ENCODE data around the gene CTNS.

DNA sequence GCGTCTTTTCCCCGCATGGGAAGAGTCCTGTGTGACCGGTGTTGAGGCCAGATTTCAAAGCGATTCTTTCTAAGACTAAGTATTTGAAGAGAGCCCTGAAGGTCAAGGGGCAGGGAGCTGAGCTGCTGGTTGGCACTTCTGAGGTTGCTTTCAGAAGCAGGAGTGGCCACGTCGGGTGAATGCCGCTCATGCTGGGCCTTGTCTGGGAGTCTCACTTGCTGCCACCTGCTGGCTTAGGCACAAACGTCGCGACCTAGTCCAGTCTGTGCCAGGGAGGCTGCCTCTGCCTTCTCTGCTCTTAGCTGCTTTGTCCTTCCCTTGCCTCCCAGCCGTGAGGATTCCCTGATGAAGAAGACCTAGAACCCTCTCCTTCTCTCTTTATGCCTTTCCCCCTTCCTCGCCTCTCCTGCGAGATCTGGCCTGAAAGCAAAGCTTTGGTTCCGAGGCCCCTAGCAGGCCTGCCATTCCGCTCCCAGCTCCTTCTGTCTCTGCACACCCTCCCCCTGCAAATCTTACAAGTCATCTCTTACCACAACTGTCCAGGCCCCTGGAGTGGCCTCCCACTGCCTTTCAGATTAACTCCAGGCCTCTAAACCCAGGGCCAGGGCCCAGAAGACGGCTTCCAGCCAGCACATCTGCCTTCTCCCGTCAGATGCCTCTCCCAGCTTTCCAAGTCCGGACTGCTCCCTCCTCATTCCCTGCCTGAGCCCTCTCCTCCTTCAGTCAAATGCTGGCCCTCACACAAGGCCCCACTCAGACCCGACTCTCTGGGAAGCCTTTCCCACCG lies 11.4 kb downstream of the CTNS start:
- TF ChIP-seq, protein P1, sequence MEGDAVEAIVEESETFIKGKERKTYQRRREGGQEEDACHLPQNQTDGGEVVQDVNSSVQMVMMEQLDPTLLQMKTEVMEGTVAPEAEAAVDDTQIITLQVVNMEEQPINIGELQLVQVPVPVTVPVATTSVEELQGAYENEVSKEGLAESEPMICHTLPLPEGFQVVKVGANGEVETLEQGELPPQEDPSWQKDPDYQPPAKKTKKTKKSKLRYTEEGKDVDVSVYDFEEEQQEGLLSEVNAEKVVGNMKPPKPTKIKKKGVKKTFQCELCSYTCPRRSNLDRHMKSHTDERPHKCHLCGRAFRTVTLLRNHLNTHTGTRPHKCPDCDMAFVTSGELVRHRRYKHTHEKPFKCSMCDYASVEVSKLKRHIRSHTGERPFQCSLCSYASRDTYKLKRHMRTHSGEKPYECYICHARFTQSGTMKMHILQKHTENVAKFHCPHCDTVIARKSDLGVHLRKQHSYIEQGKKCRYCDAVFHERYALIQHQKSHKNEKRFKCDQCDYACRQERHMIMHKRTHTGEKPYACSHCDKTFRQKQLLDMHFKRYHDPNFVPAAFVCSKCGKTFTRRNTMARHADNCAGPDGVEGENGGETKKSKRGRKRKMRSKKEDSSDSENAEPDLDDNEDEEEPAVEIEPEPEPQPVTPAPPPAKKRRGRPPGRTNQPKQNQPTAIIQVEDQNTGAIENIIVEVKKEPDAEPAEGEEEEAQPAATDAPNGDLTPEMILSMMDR (IDR thresholded peaks at IDR 0.05): peak; percentile 71
- TF ChIP-seq ZFX (IDR thresholded peaks at IDR 0.05; ENCODE audit: borderline replicate concordance): no peak

All from 22Rv1 (cell line).